GM06990 (cell line): Measurements from ENCODE around the gene RBMXL3.

Experiments used
- DNase-seq: peaks from one replicate; pipeline ENCODE4 v3.0.0-alpha.2; 2011; ENCODE audit not compliant: insufficient read length; ENCODE audit errors: extremely low read depth
- H3K27me3 ChIP-seq: replicated peaks from 2 replicates; pipeline ENCODE4 v1.6.0; 2011; ENCODE audit warnings: low read length; ENCODE audit not compliant: control insufficient read depth, insufficient read depth
- H3K36me3 ChIP-seq: 2 replicates; pipeline ENCODE4 v1.5.1; 2011; ENCODE audit warnings: low read length; ENCODE audit not compliant: control insufficient read depth, insufficient read depth
- H3K4me3 ChIP-seq: replicated peaks from 2 replicates; pipeline ENCODE4 v1.5.1; 2011; ENCODE audit warnings: low read depth, mild to moderate bottlenecking, control low read depth, low read length
- CTCF ChIP-seq: IDR thresholded peaks from 2 replicates; pipeline ENCODE4 v1.5.1; 2011; ENCODE audit warnings: low read length, control low read depth, mild to moderate bottlenecking, inconsistent platforms; ENCODE audit not compliant: insufficient read depth, poor library complexity, severe bottlenecking

RBMXL3 gene

GRCh38 chrX:115229337-115230003 is 40.3 kb downstream of the RBMXL3 start:
- no peak for TF ChIP-seq CTCF
- Histone ChIP-seq H3K27me3 (no peaks in the 10 kb centered on the region; the same call in 1 of the 2 replicates), H3K4me3 (no peak overlapping the region), H3K36me3 (no peaks in the 10 kb centered on the region)
- DNase-seq: no peak

- TF ChIP-seq CTCF: no peak
- DNase-seq: no peak
- H3K27me3 ChIP-seq: no peaks in the 10 kb centered on the region; the same call in 1 of the 2 replicates
- no peak overlapping the region for H3K4me3 ChIP-seq
- H3K36me3 ChIP-seq: no peaks in the 10 kb centered on the region
Observed at GRCh38 chrX:115232933-115233496, 43.8 kb downstream of the RBMXL3 start.

GRCh38 chrX:115233497-115234455 is 44.6 kb downstream of the RBMXL3 start, which contains the start of gene LRCH2:
Gene LRCH2, minus strand, starts transcription at chrX:115234096. Its CDS starts 55 bp downstream, at chrX:115234041.
- Histone ChIP-seq H3K27me3 (no peaks in the 10 kb centered on the region; the same call in 1 of the 2 replicates), H3K36me3 (no peaks in the 10 kb centered on the region), H3K4me3 (no peak within 1 kb of the TSS)
- no peak for DNase-seq
- TF ChIP-seq CTCF: no peak

GRCh38 chrX:115234461-115234860 is 45.3 kb downstream of the RBMXL3 start:
- H3K36me3 ChIP-seq: no peaks in the 10 kb centered on the region
- no peak for TF ChIP-seq CTCF
- DNase-seq: no peak
- no peaks in the 10 kb centered on the region; the same call in 1 of the 2 replicates for H3K27me3 ChIP-seq
- no peak overlapping the region for H3K4me3 ChIP-seq

GRCh38 chrX:115236560-115236959 is 47.4 kb downstream of the RBMXL3 start:
- Histone ChIP-seq H3K4me3 (no peak overlapping the region), H3K27me3 (no peaks in the 10 kb centered on the region; the same call in 1 of the 2 replicates), H3K36me3 (no peaks in the 10 kb centered on the region)
- no peak for TF ChIP-seq CTCF
- DNase-seq: no peak
